ENCODE data around the gene PFKFB2.

GRCh38 chr1:207009182-207009850 lies 43.8 kb upstream of the PFKFB2 start:
- TF ChIP-seq CTCF (IDR thresholded peaks at IDR 0.05) = no peak
- no peak for TF ChIP-seq POLR2AphosphoS5 (IDR thresholded peaks at IDR 0.05)
- no peak for TF ChIP-seq POLR2A (IDR thresholded peaks at IDR 0.05)
